Stimulated activated CD8-positive, alpha-beta memory T cell treated with anti-CD3 and anti-CD28 coated beads, Interleukin-7, amount 100 ng/mL, for 48 hours (primary cell): Measurements from ENCODE around the gene SHANK2.

Experiments
- DNase-seq, 2 donors: peaks; one replicate each; pipeline ENCODE4 v3.0.0-alpha.2; 2020; ENCODE audit warnings: low read depth in 1 of 2; ENCODE audit errors: extremely low read depth in 1 of 2

Gene SHANK2

GRCh38 chr11:71269603-71270511 lies 17.5 kb upstream of the SHANK2 start:
- no peak for DNase-seq

DNA sequence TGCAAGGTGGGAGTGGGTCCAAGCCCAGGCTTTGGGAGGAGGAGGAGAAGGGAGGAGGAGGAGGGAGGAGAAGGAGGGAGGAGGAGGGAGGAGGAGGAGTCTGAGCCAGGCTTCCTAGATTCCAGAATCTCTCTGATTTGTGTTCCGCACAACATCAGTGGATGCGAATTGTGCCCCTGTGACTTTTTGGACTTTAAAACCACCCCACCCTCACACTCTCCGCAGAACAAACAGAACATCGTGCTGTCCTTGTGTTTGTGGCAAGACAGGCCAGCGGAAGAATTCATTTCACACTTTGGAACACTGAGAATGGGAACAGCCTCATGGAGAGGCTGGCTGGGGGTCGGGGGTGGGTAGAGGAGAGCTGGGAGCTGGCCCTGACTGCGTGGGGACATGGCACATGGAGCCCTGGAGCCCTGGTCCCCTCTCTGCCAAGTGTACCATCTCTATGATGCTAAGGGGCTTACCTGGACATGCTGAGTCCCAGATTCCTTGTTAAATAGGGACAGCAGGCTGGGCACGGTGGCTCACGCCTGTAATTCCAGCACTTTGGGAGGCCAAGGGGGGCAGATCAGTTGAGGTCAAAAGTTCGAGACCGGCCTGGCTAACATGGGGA lies 16.4 kb upstream of the SHANK2 start:
- DNase-seq: no peak

- DNase-seq: no peak
Measured at GRCh38 chr11:71267807-71268421, 15.5 kb upstream of the SHANK2 start.

- no peak for DNase-seq
Measured at GRCh38 chr11:71266114-71266833, 13.9 kb upstream of the SHANK2 start.

GRCh38 chr11:71265559-71266092 lies 13.2 kb upstream of the SHANK2 start:
- no peak for DNase-seq

DNA sequence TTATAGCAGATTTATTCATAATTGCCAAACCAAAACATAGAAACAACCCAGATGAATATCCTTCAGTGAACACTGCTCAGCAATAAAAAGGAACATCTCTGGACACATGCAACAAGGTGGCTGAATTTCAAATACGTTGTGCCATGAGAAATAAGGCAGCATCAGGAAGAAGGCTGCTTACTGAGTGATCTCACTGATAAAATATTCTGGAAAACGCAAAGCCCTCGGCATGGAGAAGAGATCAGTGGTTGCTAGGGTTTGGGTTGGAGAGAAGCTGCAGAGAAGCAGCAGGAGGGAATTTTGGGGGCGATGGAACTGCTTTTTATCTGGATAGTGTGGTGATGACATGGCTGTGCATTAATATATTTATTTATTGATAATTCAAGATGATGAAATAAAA lies 11.0 kb upstream of the SHANK2 start:
- DNase-seq: no peak

DNA sequence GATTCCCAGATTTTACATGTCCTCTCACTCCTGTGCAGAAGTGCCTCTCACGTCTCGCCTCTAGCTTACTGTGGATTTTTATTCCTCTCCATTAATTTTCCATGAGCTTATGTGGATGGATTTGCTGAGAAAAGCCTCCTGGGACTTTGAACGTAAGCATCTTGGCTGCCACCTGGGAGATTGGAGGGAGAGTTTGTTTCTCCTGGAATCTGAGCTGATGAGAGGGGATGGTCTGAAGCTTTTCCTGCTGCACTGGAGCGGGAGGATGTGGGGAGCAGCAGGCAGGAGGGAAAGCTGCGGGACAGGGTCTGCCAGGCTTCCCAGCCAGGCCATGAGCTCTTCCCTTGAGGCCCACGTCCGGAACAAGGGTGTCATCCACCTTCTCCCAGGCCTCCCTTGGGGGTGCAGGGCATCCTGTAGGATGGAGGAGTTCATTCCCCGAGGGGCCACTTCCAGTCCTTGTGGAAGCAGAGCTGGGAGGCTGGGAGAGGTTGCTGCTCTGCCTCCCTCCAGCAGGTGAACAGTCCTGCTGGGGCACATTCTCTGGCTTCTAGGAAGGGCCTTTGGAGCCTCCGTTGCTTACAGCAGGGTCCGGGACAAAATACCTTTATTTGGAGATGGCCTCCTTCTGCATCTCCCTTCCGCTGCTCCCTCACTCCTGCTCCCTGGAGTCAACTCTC lies 3.6 kb upstream of the SHANK2 start:
- no peak for DNase-seq

DNA sequence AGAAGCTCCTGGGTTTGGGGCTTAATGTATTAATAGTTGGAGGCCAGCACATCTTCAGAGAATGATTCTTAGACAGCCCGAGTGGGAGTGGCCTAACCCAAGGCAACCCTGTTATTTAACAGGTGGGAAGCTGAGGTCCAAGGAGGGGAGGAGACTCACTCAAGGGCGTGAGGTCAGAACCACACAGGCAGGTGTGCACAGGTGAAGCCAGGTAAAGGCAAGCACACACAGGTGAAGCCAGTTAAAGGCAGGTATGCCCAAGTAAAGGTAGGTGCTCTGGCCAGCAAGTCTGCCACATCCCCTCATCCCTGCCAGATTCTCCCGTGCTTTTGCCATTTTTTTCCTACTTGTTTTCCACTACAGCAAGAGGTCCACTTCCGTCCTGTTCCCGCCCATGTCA lies 2.9 kb upstream of the SHANK2 start:
- no peak for DNase-seq

DNA sequence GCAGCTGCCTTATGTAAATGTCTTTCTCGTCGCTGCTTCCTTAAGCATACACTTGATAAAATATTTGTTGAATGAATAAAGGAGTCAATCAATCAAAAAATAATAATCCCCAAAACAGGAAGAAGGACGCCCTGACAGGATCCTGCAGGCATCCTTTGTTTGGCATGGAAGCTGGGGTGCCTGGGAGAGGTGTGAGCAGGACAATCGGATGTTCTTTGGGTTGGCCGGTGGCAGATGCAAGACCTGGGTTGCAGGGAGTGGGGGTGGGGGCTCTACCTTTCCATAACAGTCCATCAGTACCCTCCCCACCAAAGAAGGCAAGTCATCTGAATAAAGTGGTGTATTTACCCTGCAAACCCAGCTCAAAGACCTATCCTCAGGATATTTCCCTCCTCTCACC lies 1.4 kb upstream of the SHANK2 start:
- no peak for DNase-seq

- DNase-seq: no peak
Measured at GRCh38 chr11:71252770-71253730, 673 bp upstream of the SHANK2 start.

- no peak for DNase-seq
Measured at GRCh38 chr11:71251761-71252268, 562 bp downstream of the SHANK2 start.

DNA sequence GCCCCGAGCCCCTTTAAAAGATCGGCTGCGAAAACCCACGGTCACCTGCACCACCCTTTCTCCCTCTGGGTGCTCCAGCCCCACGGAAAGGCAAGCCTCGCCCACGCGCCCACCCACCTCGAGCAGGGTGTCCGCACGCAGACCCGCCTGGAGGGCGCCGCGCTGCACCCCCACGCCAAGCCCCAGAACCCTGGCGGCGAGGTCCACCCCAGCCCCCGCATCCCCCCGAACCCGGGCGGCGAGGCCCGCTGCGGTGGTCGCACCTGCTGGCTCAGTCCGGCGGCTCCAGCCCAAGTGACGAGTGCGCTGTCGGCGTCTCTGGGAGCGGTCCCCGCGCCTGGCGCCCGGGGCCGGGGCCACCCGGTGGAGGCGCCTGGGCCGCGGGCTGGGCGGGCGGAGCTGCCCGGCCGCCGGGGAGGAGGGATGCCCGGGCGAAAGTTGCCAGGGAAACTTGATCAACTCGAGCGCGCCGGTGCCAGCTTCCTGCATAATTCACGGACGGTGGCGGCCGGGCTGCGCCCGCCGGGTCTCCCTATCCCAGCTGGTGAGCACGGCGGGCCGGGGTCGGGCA lies 1.1 kb downstream of the SHANK2 start:
- DNase-seq: no peak

DNA sequence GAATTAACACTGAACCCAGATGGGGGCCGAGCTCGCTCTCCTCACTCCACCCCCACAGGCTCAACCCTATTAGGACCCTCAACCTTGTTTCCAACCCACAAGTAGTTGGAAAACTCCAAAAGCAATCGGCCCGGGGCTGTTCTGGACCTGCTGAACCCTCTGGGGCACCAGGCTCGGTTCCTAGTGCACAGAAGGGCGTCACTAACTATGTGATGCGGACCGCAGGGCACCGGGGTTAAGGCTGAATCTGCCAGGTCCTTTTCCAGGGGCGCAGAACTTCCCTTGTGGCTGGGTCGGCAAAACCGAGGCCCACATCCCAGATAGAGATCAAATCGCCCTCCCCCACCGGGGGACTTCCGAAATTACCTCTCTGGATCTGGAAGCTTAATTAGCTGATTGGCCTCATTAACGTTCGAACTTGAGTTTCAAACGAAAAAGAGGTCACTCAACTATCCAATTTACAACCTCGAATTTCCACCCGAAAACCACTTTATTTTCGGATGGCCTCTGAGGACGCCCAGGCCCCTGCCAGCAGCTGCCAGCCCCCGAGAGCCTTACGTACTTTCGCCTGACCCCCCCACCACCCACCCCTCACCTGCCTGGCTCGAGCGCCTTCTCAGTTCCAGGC lies 1.7 kb downstream of the SHANK2 start:
- no peak for DNase-seq

DNA sequence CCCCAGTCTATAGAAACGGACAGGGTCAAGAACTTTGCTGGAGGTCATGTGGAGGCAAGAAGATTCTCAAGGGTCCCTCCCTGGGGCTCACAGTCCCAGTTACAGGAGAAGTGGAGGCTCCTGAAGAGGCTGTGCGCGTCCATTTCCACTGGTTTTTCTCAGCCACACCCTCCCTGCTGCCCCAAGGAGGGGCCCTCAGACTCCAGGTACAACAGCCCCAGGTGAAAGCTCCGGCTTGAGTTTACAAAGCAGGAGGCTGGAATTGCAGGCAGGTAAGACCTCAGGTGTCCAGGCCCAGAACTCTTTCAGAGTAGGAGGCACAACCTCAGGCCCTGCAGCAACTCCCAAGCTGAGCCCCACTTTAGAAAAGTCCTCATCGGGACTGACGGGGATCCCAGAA lies 3.1 kb downstream of the SHANK2 start:
- no peak for DNase-seq

GRCh38 chr11:71248656-71249055 lies 3.7 kb downstream of the SHANK2 start:
- DNase-seq: no peak

DNA sequence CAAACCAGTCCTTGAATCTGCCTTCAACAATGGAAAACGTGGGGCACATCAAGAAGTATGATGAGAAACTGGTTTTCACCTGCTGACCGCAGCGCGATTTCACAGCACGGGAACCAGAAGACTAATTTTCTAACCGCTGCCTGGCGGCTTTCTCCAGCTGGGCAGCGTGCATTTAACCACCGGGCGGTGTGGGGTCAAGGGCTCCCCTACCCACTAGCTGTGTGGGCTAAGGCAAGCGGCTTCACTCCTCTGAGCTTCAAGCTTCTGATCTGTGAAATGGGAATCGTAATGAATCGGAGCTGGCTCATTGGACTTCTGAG lies 4.2 kb downstream of the SHANK2 start:
- DNase-seq: no peak

DNA sequence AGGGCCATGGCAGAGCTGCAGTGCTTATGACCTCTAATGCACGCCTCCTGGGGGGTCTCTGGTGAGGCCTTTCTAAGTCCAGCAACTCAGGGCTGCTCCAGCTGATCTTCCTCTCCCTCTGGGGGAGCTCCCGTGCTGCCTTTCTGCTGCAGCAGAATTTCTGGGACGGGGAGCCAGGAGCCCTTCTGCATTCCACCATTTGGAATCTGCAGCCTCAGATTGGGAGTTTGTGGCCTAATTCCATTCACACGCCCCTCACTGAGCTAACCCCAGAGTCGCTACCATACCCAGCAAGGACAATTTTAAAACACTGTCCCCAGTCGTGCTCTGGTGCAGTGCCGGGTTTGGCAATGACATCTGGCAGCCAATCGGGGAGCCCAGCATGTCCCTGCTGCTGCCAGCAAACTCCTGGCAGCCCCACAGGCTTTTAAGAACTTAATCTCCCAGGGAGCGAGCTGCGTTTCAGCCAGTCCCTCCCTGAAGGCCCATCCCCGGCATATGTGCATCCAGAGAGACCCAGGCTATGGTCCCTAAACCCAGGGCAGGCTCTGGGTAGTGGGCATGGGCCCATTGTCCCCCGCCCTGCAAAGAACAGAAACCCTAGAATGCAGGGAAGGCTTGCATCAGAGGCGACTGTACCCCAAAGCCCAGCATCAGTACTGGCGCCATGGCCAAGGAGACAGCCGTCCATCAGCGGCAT lies 4.7 kb downstream of the SHANK2 start:
- no peak for DNase-seq

GRCh38 chr11:71246559-71246958 lies 5.8 kb downstream of the SHANK2 start:
- DNase-seq: no peak
